Natural killer cell (primary cell): ENCODE data around the gene OR2V1. TPM values are rescaled to one million over a fixed set of nuclear protein-coding genes. Genes with fewer than 3 reads are reported as not detected.

Experiments
- ATAC-seq, 3 donors: fragments of 150-1000 bp in 2 of 3; fragments of 200-7000 bp in 1 of 3; cut with Tn5 transposase; 1 replicate in 1 of 3; 2 replicates in 2 of 3; pipeline ENCODE4 v1.10.0; 2021; ENCODE audit warnings: mild to moderate bottlenecking in 2 of 3, moderate library complexity in 2 of 3
- DNase-seq, 2 donors: peaks; one replicate each; pipeline versions ENCODE4 v3.0.0 to v3.0.0-alpha.2; 2013 to 2021; ENCODE audit warnings: mixed read lengths in 1 of 2
- H3K27ac ChIP-seq: one replicate; pipeline ENCODE4 v1.5.1; 2013; ENCODE audit warnings: mild to moderate bottlenecking, low read length
- H3K27me3 ChIP-seq: one replicate; pipeline ENCODE4 v1.6.1; 2013; ENCODE audit warnings: low read length; ENCODE audit not compliant: control insufficient read depth, insufficient read depth
- H3K36me3 ChIP-seq: one replicate; pipeline ENCODE4 v1.6.1; 2013; ENCODE audit warnings: low read length; ENCODE audit not compliant: control insufficient read depth, insufficient read depth
- H3K4me1 ChIP-seq: one replicate; pipeline ENCODE4 v1.6.1; 2013; ENCODE audit warnings: low read length; ENCODE audit not compliant: control insufficient read depth, insufficient read depth
- H3K4me3 ChIP-seq: one replicate; pipeline ENCODE4 v1.5.1; 2013; ENCODE audit warnings: low read length
- H3K9me3 ChIP-seq: one replicate; pipeline ENCODE4 v1.6.1; 2013; ENCODE audit warnings: low read length; ENCODE audit not compliant: control insufficient read depth, insufficient read depth
- H3K27ac Mint-ChIP-seq, 2 donors: one replicate each; pipeline ENCODE4 v1.8.0; 2022; ENCODE audit warnings: mild to moderate bottlenecking in 2 of 2, mixed read lengths in 2 of 2, moderate library complexity in 1 of 2
- H3K27me3 Mint-ChIP-seq, 2 donors: one replicate each; pipeline ENCODE4 v1.8.0; 2022; ENCODE audit warnings: low read depth in 2 of 2, mixed read lengths in 2 of 2
- H3K36me3 Mint-ChIP-seq: one replicate; pipeline ENCODE4 v1.8.0; 2022; ENCODE audit warnings: mixed read lengths
- H3K4me1 Mint-ChIP-seq, 2 donors: one replicate each; pipeline ENCODE4 v1.8.0; 2022; ENCODE audit warnings: mixed read lengths in 2 of 2
- H3K4me3 Mint-ChIP-seq: one replicate; pipeline ENCODE4 v1.8.0; 2022; ENCODE audit warnings: mild to moderate bottlenecking, moderate library complexity, mixed read lengths
- H3K9me3 Mint-ChIP-seq, 2 donors: one replicate each; pipeline ENCODE4 v1.8.0; 2022; ENCODE audit warnings: mixed read lengths in 2 of 2
- WGBS: methylation state at CpG from one replicate; pipeline ENCODE4 v1.1.7; 2013; ENCODE audit warnings: missing lambda C conversion rate; ENCODE audit not compliant: insufficient coverage; 5-methylcytosine and 5-hydroxymethylcytosine counted together
- intact Hi-C: fragments of 100-400 bp; cut with micrococcal nuclease; formaldehyde crosslinking; loops from one replicate; pipeline ENCODE4 v1.14.2; 2022
- total RNA-seq, 4 donors: library from RNA; stranded (reverse); fragments of 120-200 nt in 1 of 4; gene quantifications; one replicate each; pipeline versions ENCODE4 v1.2.3 to v1.2.4, GENCODE V29; 2013 to 2022
- TF ChIP-seq, protein P1 (sequence below): fragments of 200-600 bp; IDR thresholded peaks from one replicate; pipeline ENCODE4 v1.8.0; 2022; ENCODE audit warnings: antibody characterized with exemption

Gene OR2V1
- total RNA-seq, 3 donors from 2014 or later (not counting 1 experiment from before 2014, with no cell fraction given): not detected

GRCh38 chr5:181129601-181130000 lies 1.4 kb downstream of the OR2V1 start:
- intact Hi-C loops: no loop called here
- Mint-ChIP-seq H3K4me1 (peaks cover 0 to 4% of the 10 kb centered on the region in 2 donors), H3K27ac (no peak overlapping the region), H3K9me3 (no peaks in the 10 kb centered on the region), H3K27me3 (peaks cover 36 to 59% of the 10 kb centered on the region in 2 donors), H3K4me3 (no peak overlapping the region), H3K36me3 (no peaks in the 10 kb centered on the region)
- Histone ChIP-seq H3K27me3 (peaks cover 3% of the 10 kb centered on the region), H3K4me3 (no peak overlapping the region), H3K36me3 (no peaks in the 10 kb centered on the region), H3K9me3 (no peaks in the 10 kb centered on the region), H3K27ac (no peak overlapping the region), H3K4me1 (no peaks in the 10 kb centered on the region)
- 50% methylated on average over 4 of the region's 7 CpGs for WGBS
- ATAC-seq: no peak
- TF ChIP-seq, protein P1, sequence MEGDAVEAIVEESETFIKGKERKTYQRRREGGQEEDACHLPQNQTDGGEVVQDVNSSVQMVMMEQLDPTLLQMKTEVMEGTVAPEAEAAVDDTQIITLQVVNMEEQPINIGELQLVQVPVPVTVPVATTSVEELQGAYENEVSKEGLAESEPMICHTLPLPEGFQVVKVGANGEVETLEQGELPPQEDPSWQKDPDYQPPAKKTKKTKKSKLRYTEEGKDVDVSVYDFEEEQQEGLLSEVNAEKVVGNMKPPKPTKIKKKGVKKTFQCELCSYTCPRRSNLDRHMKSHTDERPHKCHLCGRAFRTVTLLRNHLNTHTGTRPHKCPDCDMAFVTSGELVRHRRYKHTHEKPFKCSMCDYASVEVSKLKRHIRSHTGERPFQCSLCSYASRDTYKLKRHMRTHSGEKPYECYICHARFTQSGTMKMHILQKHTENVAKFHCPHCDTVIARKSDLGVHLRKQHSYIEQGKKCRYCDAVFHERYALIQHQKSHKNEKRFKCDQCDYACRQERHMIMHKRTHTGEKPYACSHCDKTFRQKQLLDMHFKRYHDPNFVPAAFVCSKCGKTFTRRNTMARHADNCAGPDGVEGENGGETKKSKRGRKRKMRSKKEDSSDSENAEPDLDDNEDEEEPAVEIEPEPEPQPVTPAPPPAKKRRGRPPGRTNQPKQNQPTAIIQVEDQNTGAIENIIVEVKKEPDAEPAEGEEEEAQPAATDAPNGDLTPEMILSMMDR: no peak
- DNase-seq: no peak

GRCh38 chr5:181127907-181128626 lies 2.9 kb downstream of the OR2V1 start:
- intact Hi-C loops: no loop called here
- Histone ChIP-seq H3K36me3 (no peaks in the 10 kb centered on the region), H3K9me3 (no peaks in the 10 kb centered on the region), H3K27ac (no peak overlapping the region), H3K4me3 (no peak overlapping the region), H3K27me3 (no peaks in the 10 kb centered on the region), H3K4me1 (no peaks in the 10 kb centered on the region)
- Mint-ChIP-seq H3K27ac (no peak overlapping the region), H3K36me3 (no peaks in the 10 kb centered on the region), H3K9me3 (no peaks in the 10 kb centered on the region), H3K4me1 (peaks cover 0 to 9% of the 10 kb centered on the region in 2 donors), H3K4me3 (no peak overlapping the region), H3K27me3 (peaks cover 35 to 58% of the 10 kb centered on the region in 2 donors)
- WGBS: 75% methylated on average over 15 of the region's 15 CpGs
- TF ChIP-seq, protein P1: no peak
- DNase-seq: no peak
- no peak for ATAC-seq

DNA sequence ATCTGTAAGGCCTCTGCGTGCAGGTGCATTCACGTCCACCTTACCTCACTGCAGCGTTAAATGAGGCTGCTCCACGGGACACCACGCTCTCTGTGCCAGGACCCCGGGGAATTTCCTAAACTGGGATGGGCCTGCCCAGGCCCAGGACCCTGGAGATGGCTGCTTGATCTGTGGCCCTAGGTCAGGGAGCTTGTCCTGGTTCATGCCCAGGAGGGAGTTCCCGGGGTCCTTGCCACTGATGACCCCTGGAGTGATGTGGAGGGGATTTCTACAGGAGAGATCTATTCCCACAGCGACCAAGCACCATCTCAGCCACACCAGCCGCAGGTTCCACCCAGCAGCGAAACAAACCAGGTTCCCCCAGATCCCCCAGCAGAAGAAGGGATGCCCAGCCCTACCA lies 3.5 kb downstream of the OR2V1 start:
- no peaks in the 10 kb centered on the region for H3K36me3 Mint-ChIP-seq
- ATAC-seq (no peak), DNase-seq (no peak)
- Histone ChIP-seq H3K27ac (no peak overlapping the region), H3K4me1 (no peaks in the 10 kb centered on the region), H3K36me3 (no peaks in the 10 kb centered on the region), H3K9me3 (no peaks in the 10 kb centered on the region), H3K4me3 (no peak overlapping the region), H3K27me3 (no peaks in the 10 kb centered on the region)
- no peak overlapping the region for H3K27ac Mint-ChIP-seq
- no peaks in the 10 kb centered on the region for H3K9me3 Mint-ChIP-seq
- TF ChIP-seq, protein P1: no peak
- 91% methylated on average over 9 of the region's 10 CpGs for WGBS
- H3K4me1 Mint-ChIP-seq: peaks cover 0 to 9% of the 10 kb centered on the region in 2 donors
- no peak overlapping the region for H3K4me3 Mint-ChIP-seq
- intact Hi-C loops: no loop called here
- H3K27me3 Mint-ChIP-seq: peaks cover 37 to 58% of the 10 kb centered on the region in 2 donors

DNA sequence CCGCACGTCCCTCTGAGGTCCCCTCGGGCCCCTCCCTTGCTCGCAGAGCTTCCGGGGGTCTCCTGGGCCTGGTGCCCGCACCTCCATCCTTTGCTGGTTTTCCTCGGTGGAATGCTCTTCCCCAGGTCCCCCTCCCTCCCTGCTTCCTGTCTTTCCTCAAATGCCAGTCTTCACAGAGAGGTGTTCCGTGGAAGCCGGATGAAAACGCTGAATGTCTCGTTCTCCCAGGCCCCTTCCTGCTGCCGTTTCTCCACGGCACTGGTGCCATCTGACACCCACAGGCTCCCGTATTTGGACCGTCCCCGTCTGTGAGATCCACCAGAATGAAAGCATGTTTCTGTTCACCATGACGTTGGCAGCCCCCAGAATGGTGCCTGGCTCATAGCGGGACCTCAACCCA lies 4.1 kb downstream of the OR2V1 start:
- Mint-ChIP-seq H3K27ac (no peak overlapping the region), H3K4me1 (peaks cover 0 to 9% of the 10 kb centered on the region in 2 donors), H3K27me3 (peaks cover 39 to 52% of the 10 kb centered on the region in 2 donors), H3K36me3 (no peaks in the 10 kb centered on the region), H3K4me3 (no peak overlapping the region), H3K9me3 (no peaks in the 10 kb centered on the region)
- 76% methylated on average over 18 of the region's 18 CpGs for WGBS
- Histone ChIP-seq H3K9me3 (no peaks in the 10 kb centered on the region), H3K4me1 (no peaks in the 10 kb centered on the region), H3K27ac (no peak overlapping the region), H3K27me3 (peaks cover 4% of the 10 kb centered on the region), H3K36me3 (no peaks in the 10 kb centered on the region), H3K4me3 (no peak overlapping the region)
- ATAC-seq (no peak), DNase-seq (no peak)
- intact Hi-C loops: no loop called here
- TF ChIP-seq, protein P1: no peak
